K562 (cell line): Measurements from ENCODE around the gene GLB1L2. TPM values are rescaled to one million over a fixed set of nuclear protein-coding genes. Genes with fewer than 3 reads are reported as not detected.

Source experiments
- ATAC-seq: fragments of 200-7000 bp; cut with Tn5 transposase; 3 replicates; pipeline ENCODE4 v1.9.1; 2020; ENCODE audit warnings: moderate library complexity
- BruUV-seq: library from RNA; stranded (reverse); fragments of 400-500 nt; replicated peaks from 2 replicates; lab custom pipeline; 2021; lab: Mats Ljungman, UMichigan
- CTCF ChIA-PET: fragments of 300-600 bp; formaldehyde crosslinking; extraction: SDS; loops from one replicate; lab custom pipeline; 2021; ENCODE audit warnings: low intra/inter-chr PET ratio; lab: Yijun Ruan, JAX
- POLR2A ChIA-PET: fragments of 300-600, 350-650 bp; sonication (Branson Sonifier 250); formaldehyde crosslinking; extraction: SDS; loops from one replicate; lab custom pipeline; 2021; ENCODE audit warnings: antibody characterized with exemption, inconsistent platforms; lab: Yijun Ruan, JAX
- DNase-seq, 4 experiments: peaks; one replicate each; pipeline versions ENCODE4 v3.0.0 to v3.0.0-alpha.2; 2011 to 2018; ENCODE audit warnings: low spot score in 3 of 4, mixed read lengths in 3 of 4; ENCODE audit errors: extremely low read depth in 1 of 4
- FAIRE-seq: peaks from 2 replicates; lab custom pipeline; 2011; peaks lifted over from hg19 to GRCh38; lab: Jason Lieb, UNC
- H2AFZ ChIP-seq: 2 replicates; pipeline ENCODE4 v1.6.0; 2011; ENCODE audit warnings: low read depth, low read length, control low read depth, inconsistent platforms
- H3K27ac ChIP-seq: fragments of 200-600 bp; 3 replicates; pipeline ENCODE4 v1.8.0; 2011; ENCODE audit warnings: low read depth, mild to moderate bottlenecking, control low read depth, inconsistent platforms, low read length, moderate library complexity, mixed read lengths; ENCODE audit errors: extremely low read depth
- H3K27me3 ChIP-seq, 2 experiments: fragments of 300-600 bp in 1 of 2; 2 replicates in 1 of 2; 3 replicates in 1 of 2; pipeline versions ENCODE4 v1.6.0 to v1.8.0; 2011; ENCODE audit warnings: inconsistent platforms in 2 of 2, low read length in 2 of 2, mild to moderate bottlenecking in 1 of 2, mixed read lengths in 1 of 2, moderate library complexity in 1 of 2; ENCODE audit not compliant: control insufficient read depth in 2 of 2, insufficient read depth in 2 of 2
- H3K36me3 ChIP-seq: fragments of 300-600 bp; 3 replicates; pipeline ENCODE4 v1.8.0; 2011; ENCODE audit warnings: mild to moderate bottlenecking, low read length, inconsistent platforms; ENCODE audit not compliant: control insufficient read depth, insufficient read depth
- H3K4me1 ChIP-seq, 2 experiments: fragments of 200-600 bp in 1 of 2; replicated peaks in 1 of 2; 2 replicates in 1 of 2; 3 replicates in 1 of 2; pipeline versions ENCODE4 v1.5.1 to v1.8.0; 2011; ENCODE audit warnings: inconsistent platforms in 2 of 2, low read length in 2 of 2, mild to moderate bottlenecking in 1 of 2, mixed read lengths in 1 of 2, moderate library complexity in 1 of 2; ENCODE audit not compliant: control insufficient read depth in 2 of 2, insufficient read depth in 2 of 2
- H3K4me2 ChIP-seq: 2 replicates; pipeline ENCODE4 v1.6.1; 2011; ENCODE audit warnings: low read length, control low read depth, inconsistent platforms, mixed read lengths; ENCODE audit not compliant: insufficient read depth
- H3K4me3 ChIP-seq: fragments of 200-600 bp; sonication (generic), shearing (Covaris generic); 2 replicates; pipeline ENCODE4 v1.5.1; 2016; ENCODE audit warnings: control low read depth, inconsistent platforms
- H3K79me2 ChIP-seq: fragments of 200-600 bp; 3 replicates; pipeline ENCODE4 v1.8.0; 2011; ENCODE audit warnings: low read length, inconsistent platforms; ENCODE audit not compliant: control insufficient read depth, insufficient read depth
- H3K9ac ChIP-seq, 2 experiments: 2 replicates each; pipeline versions ENCODE4 v1.6.0 to v1.6.1; 2011; ENCODE audit warnings: low read depth in 2 of 2, low read length in 2 of 2, control low read depth in 1 of 2, inconsistent platforms in 1 of 2, mild to moderate bottlenecking in 1 of 2, mixed read lengths in 1 of 2; ENCODE audit not compliant: insufficient read depth in 1 of 2
- H3K9me1 ChIP-seq: one replicate; pipeline ENCODE4 v1.6.0; 2011; ENCODE audit warnings: inconsistent platforms, mild to moderate bottlenecking, low read length, moderate library complexity; ENCODE audit not compliant: control insufficient read depth, insufficient read depth
- H3K9me3 ChIP-seq: replicated peaks from 2 replicates; pipeline ENCODE4 v1.5.1; 2011; ENCODE audit warnings: low read depth, low read length, inconsistent platforms; ENCODE audit not compliant: control insufficient read depth, insufficient read depth
- H4K20me1 ChIP-seq: replicated peaks from 2 replicates; pipeline ENCODE4 v1.6.1; 2011; ENCODE audit warnings: low read length, inconsistent platforms, mixed read lengths; ENCODE audit not compliant: control insufficient read depth, insufficient read depth
- DPF2 ChIP-seq: fragments of 450-650 bp; IDR thresholded peaks from 2 replicates; pipeline ENCODE4 v1.6.1; 2016
- HCFC1 ChIP-seq: IDR thresholded peaks from 2 replicates; pipeline ENCODE4 v1.6.1; 2012; ENCODE audit warnings: low read depth, low read length, improper control_type of control experiment
- HIVEP1 ChIP-seq: fragments of 250-450 bp; sonication (Bioruptor Pico); IDR thresholded peaks from 2 replicates; pipeline ENCODE4 v1.4.0; 2020; ENCODE audit warnings: mild to moderate bottlenecking
- KLF1 ChIP-seq: fragments of 450-650 bp; IDR thresholded peaks from 2 replicates; pipeline ENCODE4 v1.6.1; 2016; ENCODE audit warnings: missing genetic modification characterization, missing compliant biosample characterization
- KLF6 ChIP-seq: fragments of 250-450 bp; sonication (Bioruptor Pico); IDR thresholded peaks from 2 replicates; pipeline ENCODE4 v1.4.0; 2020; ENCODE audit warnings: mild to moderate bottlenecking, moderate library complexity, borderline replicate concordance
- MAFK ChIP-seq: IDR thresholded peaks from 2 replicates; pipeline ENCODE4 v1.6.1; 2011; ENCODE audit warnings: low read length, improper control_type of control experiment
- MTA1 ChIP-seq: fragments of 450-650 bp; IDR thresholded peaks from 2 replicates; pipeline ENCODE4 v1.6.1; 2017; ENCODE audit warnings: borderline replicate concordance
- NR2C1 ChIP-seq, 2 experiments: fragments of 450-650 bp; IDR thresholded peaks; 2 replicates each; pipeline ENCODE4 v1.6.1; 2017; ENCODE audit warnings: mild to moderate bottlenecking in 2 of 2, antibody characterized with exemption in 1 of 2, inconsistent platforms in 1 of 2, missing compliant biosample characterization in 1 of 2, missing genetic modification characterization in 1 of 2
- NR3C1 ChIP-seq: sonication (generic); formaldehyde crosslinking; IDR thresholded peaks from 2 replicates; pipeline ENCODE4 v1.8.1; 2022; ENCODE audit warnings: missing genetic modification reagents
- NRF1 ChIP-seq, 2 experiments: fragments of 450-650 bp; IDR thresholded peaks in 1 of 2; conservative IDR thresholded peaks in 1 of 2; 2 replicates each; pipeline ENCODE4 v1.6.1; 2014; ENCODE audit warnings: mild to moderate bottlenecking in 2 of 2
- PHF21A ChIP-seq: fragments of 450-650 bp; IDR thresholded peaks from 2 replicates; pipeline ENCODE4 v1.6.1; 2017; ENCODE audit warnings: low read depth, borderline replicate concordance
- POLR2AphosphoS2 ChIP-seq: IDR thresholded peaks from 2 replicates; pipeline ENCODE4 v1.6.1; 2012; ENCODE audit warnings: low read length, improper control_type of control experiment
- SAFB ChIP-seq: fragments of 200-400 bp; formaldehyde crosslinking; IDR thresholded peaks from 2 replicates; pipeline ENCODE4 v1.6.1; 2017; ENCODE audit warnings: low read depth, low read length, borderline replicate concordance
- YBX1 ChIP-seq: fragments of 450-650 bp; IDR thresholded peaks from 2 replicates; pipeline ENCODE4 v1.7.1; 2016; ENCODE audit warnings: mild to moderate bottlenecking
- ZKSCAN3 ChIP-seq: fragments of 250-450 bp; sonication (Bioruptor Pico); IDR thresholded peaks from 2 replicates; pipeline ENCODE4 v1.4.0; 2020
- ZZZ3 ChIP-seq: fragments of 450-650 bp; IDR thresholded peaks from 2 replicates; pipeline ENCODE4 v1.6.1; 2016; ENCODE audit warnings: antibody characterized with exemption, mild to moderate bottlenecking, moderate library complexity
- WGBS: fragments of 100-300 bp; shearing (Covaris generic); methylation state at CpG from one replicate; pipeline ENCODE4 v1.1.6; 2016; ENCODE audit warnings: low coverage, mixed read lengths; ENCODE audit not compliant: insufficient coverage; ENCODE audit errors: missing lambda C conversion rate; 5-methylcytosine and 5-hydroxymethylcytosine counted together
- in situ Hi-C: fragments of 300-500 bp; cut with MboI; formaldehyde crosslinking; loops from 4 replicates; pipeline ENCODE4 v1.15.0; 2018; ENCODE audit warnings: inconsistent platforms, mixed read lengths
- intact Hi-C: fragments of 100-400 bp; cut with micrococcal nuclease; formaldehyde crosslinking; loops from 2 replicates; pipeline ENCODE4 v1.14.2; 2022
- polyA plus RNA-seq, 8 experiments: library from polyadenylated mRNA; depleted of rRNA in 4 of 8; stranded (reverse) in 5 of 8; unstranded in 3 of 8; fragments of >200 nt; fragmentation: Nextera tagmentation in 2 of 8; fragmentation: Illumina TruSeq in 1 of 8; extraction: Ambion mirVana in 2 of 8; extraction: Trizol in 1 of 8; gene quantifications; 2 replicates each; pipeline versions ENCODE4 v1.2.1 to v1.2.3, GENCODE V29; 2011 to 2014; ENCODE audit warnings: inconsistent platforms in 1 of 8, missing spikeins in 1 of 8
- total RNA-seq, 7 experiments: library from RNA; depleted of rRNA in 6 of 7; stranded (reverse); fragments of >200 nt in 6 of 7; fragmentation: Illumina TruSeq in 2 of 7; extraction: Trizol in 2 of 7; gene quantifications; 2 replicates each; pipeline versions ENCODE4 v1.2.1 to v1.2.3, GENCODE V29; 2011 to 2021; ENCODE audit warnings: low replicate concordance in 1 of 7
- TF ChIP-seq, protein P1 (sequence below): IDR thresholded peaks from 2 replicates; pipeline ENCODE4 v1.6.1; 2011; ENCODE audit warnings: borderline replicate concordance, low read depth, mild to moderate bottlenecking, moderate library complexity, low read length; ENCODE audit not compliant: insufficient read depth, poor library complexity, severe bottlenecking
- TF ChIP-seq, protein P2 (sequence below): fragments of 250-450 bp; sonication (Bioruptor Pico); IDR thresholded peaks from 2 replicates; pipeline ENCODE4 v1.5.0; 2021

Gene GLB1L2
- total and polyA plus RNA-seq, 9 of the 15 experiments (the other 6 are each of a cell fraction or from before 2014, with no cell fraction given) = 0.84 to 21.4 (median 13.8) TPM

DNA sequence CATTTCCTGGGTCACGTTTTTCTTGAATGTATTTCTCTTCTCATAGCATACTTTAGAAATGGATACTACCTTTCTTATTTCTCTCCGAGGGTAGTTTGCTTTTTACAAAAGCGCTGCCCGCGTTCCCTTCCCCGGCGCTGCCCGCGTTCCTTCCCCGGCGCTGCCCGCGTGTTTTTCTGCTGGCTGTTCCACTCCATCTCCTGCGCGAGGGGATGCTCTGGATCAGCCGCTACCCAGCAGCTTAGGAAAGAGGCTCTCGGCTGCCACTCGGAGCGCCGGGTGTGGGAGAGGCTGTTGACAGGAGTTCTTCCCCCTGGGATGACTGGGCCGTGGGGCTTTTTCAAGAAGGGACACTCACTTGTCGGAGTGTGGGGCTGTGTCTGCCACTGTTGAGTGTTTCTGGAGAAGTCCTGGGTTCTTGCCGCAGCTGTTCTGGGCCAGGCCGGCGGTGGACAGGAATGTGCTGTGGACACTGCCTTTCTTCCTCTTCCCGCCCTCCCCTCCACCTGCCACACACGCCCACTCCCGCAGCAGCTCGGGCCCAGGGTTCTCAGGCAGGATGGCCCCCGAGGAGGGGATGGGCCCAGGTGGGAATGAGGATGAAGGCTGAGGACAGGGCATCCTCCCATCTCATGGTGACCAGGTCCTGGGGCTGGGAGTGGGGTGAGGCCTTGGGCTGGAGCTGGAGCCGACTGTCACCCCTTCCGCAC lies 30.6 kb downstream of the GLB1L2 start (continued):
- TF ChIP-seq, protein P1, sequence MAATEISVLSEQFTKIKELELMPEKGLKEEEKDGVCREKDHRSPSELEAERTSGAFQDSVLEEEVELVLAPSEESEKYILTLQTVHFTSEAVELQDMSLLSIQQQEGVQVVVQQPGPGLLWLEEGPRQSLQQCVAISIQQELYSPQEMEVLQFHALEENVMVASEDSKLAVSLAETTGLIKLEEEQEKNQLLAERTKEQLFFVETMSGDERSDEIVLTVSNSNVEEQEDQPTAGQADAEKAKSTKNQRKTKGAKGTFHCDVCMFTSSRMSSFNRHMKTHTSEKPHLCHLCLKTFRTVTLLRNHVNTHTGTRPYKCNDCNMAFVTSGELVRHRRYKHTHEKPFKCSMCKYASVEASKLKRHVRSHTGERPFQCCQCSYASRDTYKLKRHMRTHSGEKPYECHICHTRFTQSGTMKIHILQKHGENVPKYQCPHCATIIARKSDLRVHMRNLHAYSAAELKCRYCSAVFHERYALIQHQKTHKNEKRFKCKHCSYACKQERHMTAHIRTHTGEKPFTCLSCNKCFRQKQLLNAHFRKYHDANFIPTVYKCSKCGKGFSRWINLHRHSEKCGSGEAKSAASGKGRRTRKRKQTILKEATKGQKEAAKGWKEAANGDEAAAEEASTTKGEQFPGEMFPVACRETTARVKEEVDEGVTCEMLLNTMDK = no peak
- TF ChIP-seq, all 486 proteins: peak for 0

DNA sequence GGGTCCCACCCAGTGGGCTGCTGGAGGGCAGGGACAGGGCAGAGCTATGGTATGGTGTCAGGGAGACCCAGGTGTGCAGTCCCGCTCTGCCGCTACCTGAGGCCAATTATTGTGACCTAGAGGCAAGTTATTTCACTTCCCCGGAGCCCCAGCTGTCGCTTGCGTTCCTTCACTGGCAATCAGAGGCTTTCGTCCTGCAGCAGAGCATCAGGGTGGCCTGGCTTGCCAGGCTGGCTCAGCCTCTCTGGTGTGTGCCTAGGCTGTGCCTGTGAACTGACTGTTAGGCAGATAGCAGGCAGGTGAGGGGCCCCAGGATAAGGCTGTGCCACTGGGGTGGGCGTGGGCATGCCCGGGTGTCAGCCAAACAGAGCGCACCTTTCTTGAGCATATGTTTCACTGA lies 31.4 kb downstream of the GLB1L2 start:
- Histone ChIP-seq H2AFZ (no peak overlapping the region), H3K27ac (no peak overlapping the region), H3K9me3 (no peaks in the 10 kb centered on the region), H3K9ac (peak overlapping the region in 1 of 2 experiments; percentile 0; a peak in 1 of 4 replicates), H3K4me2 (no peak overlapping the region), H3K4me3 (no peak overlapping the region), H3K9me1 (peaks cover 4% of the 10 kb centered on the region), H3K79me2 (no peaks in the 10 kb centered on the region), H3K36me3 (no peaks in the 10 kb centered on the region), H3K27me3 (no peaks in the 10 kb centered on the region), H3K4me1 (peaks cover 0 to 21% of the 10 kb centered on the region in 2 experiments; a peak in 3 of 5 replicates), H4K20me1 (no peaks in the 10 kb centered on the region)
- BruUV-seq = no TSS peak
- in situ Hi-C loops (no loop called here), intact Hi-C loops (no loop called here)
- TF ChIP-seq ZKSCAN3 (CRISPR knock-in tag) (no peak), DPF2 (no peak), KLF6 (no peak), NR2C1 (IDR thresholded peaks at IDR 0.05) (no peak), NR2C1 (tag; IDR thresholded peaks at IDR 0.05) (no peak), KLF1 (tag) (no peak), NR3C1 (CRISPR knock-in tag) (no peak), POLR2AphosphoS2 (no peak), YBX1 (no peak), PHF21A (no peak), SAFB (no peak), HIVEP1 (CRISPR knock-in tag) (no peak), HCFC1 (no peak), NRF1 (conservative IDR thresholded peaks at IDR 0.05 in 1 of 2, IDR thresholded peaks at IDR 0.05 in 1 of 2) (no peak), MAFK (no peak), MTA1 (no peak), ZZZ3 (no peak)
- TF ChIP-seq, protein P2, sequence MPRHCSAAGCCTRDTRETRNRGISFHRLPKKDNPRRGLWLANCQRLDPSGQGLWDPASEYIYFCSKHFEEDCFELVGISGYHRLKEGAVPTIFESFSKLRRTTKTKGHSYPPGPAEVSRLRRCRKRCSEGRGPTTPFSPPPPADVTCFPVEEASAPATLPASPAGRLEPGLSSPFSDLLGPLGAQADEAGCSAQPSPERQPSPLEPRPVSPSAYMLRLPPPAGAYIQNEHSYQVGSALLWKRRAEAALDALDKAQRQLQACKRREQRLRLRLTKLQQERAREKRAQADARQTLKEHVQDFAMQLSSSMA (CRISPR knock-in tag) = no peak
- POLR2A ChIA-PET = interaction anchor here (0.9 kb wide), 1 partner anchor 10 kb away, joined by 3 read pairs; no protein-coding TSS in a partner anchor
- 60% methylated on average over 4 of the region's 9 CpGs for WGBS
- no peak for ATAC-seq
- CTCF ChIA-PET = no interaction called here
- no peak for DNase-seq
- FAIRE-seq = no peak
